ENCODE results near the gene IL10RB.
"Not testable (repeated sequence)": the region's sequence is repeated elsewhere in the genome, so short reads cannot be mapped to it uniquely, and the experiment has no call there.

Gene IL10RB

DNA sequence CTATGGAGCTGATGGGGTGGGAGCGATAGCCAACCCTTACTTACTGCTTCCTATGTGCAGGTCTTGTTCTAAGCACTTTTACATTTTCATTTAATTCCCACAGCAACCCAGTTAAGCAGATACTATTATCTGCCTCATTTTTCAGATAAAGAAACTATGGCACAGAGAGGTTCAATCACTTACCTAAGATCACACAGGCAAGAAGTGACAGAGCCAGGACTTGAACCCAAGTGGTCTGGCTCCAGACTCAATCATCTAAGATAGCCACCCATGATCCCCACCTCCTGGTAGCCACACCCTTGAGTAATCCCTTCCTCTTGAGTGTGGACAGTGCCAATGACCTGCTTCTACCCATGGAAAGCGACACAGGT lies 35.5 kb downstream of the IL10RB start:
- DNase-seq (ENCODE audit: low read depth, low spot score), result no peak

DNA sequence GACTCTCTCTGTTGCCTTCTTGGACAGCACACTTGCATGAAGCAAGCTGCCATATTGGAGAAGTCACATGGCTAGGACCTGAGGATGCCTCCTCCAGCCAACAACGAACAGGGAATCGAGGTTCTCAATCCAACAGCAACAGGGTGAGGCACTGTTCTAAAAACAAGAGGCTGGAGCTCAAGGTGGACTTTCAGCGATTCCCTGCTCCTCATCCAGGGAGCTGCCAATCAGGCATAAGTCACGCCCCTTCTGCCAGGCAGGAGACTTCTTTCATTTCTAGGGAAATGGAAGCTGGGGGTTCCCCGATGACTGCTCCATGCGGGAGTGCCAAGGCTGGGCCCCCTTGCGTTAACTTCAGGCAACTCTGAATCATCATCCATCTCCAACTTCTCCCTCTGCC lies 35.9 kb downstream of the IL10RB start:
- DNase-seq (ENCODE audit: low read depth, low spot score), result no peak

- DNase-seq (ENCODE audit: low read depth, low spot score), result no peak
Observed at GRCh38 chr21:33302796-33303195, 36.6 kb downstream of the IL10RB start.

GRCh38 chr21:33305344-33305671 lies 39.1 kb downstream of the IL10RB start:
- no peak for DNase-seq (ENCODE audit: low read depth, low spot score)

- DNase-seq (ENCODE audit: low read depth, low spot score), result no peak
Observed at GRCh38 chr21:33305938-33306337, 39.8 kb downstream of the IL10RB start.

DNA sequence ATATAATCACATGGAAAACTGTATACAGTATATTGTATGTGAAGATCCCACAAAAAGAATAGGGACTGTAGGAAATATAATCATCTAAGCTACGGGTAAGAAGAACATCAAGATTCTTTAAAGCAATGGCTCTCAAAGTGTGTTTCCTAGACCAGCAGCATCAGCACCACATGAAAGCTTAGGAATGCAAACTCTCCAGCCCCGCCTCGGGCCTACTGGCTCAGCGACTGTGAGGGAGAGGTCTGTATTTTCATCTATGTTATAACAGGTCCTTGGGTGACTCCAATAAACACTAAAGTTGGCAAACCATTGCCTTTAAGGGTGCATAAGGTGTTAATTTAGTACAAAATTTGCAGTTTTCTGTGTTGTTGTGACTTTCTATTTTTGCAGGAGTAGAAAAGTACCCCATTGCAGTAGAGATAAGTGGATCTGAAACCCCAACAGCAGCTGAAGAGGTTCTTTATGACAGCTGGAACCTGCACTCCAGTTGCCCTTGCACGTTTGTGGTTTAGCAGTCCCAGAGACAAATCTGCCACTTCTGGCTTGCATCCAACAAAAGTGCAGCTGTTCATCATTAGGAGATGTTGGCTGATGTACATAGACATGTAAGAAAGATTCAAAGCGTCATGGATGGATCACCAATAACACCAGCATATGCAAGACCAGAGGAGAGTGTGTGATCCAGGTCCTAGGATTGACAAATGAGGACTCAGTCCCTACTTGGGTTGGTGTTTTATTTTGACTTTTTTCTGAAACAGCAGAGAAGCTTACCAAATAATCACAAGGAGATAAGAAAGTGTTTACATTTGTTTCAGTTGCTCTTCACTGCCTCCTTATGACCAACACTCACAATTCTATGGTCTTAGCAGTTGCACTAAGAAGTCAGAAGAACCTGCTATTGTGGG lies 42.7 kb downstream of the IL10RB start:
- DNase-seq (ENCODE audit: low read depth, low spot score), result no peak

DNA sequence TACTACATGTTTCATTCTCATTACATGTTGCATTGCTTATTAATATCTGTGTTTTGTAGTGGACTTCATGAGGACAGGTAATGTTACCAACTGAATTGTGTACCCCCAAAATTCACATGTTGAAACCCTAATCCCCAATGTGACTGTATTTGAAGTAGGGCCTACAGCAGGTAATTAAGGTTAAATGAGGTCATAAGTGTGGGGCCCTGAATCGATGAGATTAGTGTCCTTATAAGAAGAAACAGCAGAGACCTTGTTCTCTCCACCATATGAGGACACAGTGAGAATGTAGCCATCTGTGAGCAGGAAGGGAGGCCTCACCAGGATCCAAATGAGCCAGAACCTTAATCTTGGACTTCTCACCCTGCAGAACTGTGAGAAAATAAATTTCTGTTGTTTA lies 43.6 kb downstream of the IL10RB start:
- DNase-seq (ENCODE audit: low read depth, low spot score), result no peak

- no peak for DNase-seq (ENCODE audit: low read depth, low spot score)
Observed at GRCh38 chr21:33312121-33312520, 46.0 kb downstream of the IL10RB start.

- no peak for DNase-seq (ENCODE audit: low read depth, low spot score)
Observed at GRCh38 chr21:33313183-33313582, 47.0 kb downstream of the IL10RB start.

DNA sequence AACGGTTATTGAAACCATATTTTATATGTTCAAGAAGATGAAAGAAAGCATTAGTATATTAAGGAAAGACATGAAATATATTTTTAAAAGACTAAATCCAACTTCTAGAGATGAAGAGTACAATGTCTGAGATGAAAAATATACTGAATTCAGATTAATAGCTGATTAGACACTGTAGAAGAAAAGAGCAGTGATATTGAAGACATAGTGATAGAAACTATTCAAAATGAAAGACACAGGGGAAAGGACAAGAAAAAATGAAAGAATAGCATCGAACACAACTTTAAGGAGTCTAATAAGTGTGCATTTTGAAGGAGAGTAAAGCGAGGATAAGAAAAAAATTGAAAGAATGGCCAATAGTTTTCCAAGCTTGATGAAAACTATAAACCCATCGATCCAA lies 47.4 kb downstream of the IL10RB start:
- DNase-seq (ENCODE audit: low read depth, low spot score), result no peak

DNA sequence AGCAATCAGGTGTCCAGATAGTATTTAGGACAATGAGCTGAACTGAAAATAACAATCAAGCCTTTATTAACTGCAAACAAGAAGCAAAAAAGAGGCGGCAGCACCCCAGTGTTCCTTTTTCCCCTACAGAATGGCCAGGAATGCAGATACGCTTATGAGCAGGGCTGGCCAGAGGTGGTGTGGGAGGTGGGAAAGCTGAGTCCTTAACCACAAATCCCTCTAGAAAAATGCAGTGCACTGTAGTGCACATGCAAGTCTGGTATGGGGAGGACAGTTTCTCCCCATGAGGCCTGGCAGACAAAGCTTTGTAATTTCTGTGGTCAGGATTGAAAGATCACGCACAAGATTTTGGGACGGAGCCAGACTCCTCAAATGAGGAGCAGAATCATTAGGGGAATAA lies 47.9 kb downstream of the IL10RB start:
- DNase-seq (ENCODE audit: low read depth, low spot score), result no peak

DNA sequence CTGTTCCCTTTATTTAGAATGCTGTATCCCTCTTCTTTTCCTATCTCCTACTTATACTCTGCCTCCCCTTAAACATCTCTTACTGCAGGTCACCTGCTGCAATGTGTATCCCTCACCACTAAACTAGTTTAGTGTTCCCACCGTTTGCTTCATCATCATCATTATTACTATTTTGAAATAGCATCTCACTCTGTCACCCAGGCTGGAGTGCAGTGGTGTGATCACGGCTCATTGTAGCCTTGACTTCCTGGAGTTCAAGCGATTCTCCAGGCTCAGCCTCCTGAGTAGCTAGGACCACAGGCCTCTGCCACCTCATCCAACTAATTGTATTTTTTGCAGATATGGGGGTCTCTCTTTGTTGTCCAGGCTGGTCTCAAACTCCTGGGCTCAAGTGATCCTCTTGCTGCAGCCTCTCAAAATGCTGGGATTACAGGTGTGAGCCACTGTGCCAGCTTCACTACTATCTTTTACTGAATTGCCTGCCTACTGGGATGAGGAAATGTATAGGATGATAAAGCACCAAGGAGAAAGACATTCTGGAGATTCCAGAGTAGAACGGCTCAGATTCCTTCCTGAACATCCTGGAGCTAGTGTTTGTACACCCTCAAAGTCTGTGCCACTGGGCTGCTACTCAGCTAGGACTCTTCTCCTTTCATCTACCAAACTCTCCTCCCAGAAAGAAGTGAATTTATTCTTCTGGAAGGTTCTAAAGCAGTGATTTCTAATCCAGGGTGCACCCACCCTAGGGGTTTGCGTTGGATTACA lies 50.0 kb downstream of the IL10RB start:
- no peak for DNase-seq (ENCODE audit: low read depth, low spot score)

DNA sequence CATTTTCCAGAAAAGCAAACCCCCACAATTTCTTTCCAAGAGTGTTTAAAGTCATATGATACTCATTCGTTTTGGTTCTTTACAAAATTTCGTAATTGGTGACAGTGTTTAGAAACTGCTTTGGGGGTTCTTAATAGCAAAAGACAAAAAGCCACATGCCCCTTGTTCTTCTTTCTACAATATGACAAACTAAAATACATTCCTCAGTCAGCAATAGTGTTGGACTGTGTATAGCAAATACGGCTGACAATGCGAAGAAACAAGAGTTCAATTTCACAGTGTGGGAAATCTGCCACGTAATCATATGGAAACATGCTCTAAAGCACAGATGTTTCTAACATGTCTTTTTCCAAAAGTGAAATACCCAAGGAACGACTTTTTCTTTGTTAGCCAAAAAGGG lies 51.0 kb downstream of the IL10RB start:
- DNase-seq (ENCODE audit: low read depth, low spot score), result no peak

DNA sequence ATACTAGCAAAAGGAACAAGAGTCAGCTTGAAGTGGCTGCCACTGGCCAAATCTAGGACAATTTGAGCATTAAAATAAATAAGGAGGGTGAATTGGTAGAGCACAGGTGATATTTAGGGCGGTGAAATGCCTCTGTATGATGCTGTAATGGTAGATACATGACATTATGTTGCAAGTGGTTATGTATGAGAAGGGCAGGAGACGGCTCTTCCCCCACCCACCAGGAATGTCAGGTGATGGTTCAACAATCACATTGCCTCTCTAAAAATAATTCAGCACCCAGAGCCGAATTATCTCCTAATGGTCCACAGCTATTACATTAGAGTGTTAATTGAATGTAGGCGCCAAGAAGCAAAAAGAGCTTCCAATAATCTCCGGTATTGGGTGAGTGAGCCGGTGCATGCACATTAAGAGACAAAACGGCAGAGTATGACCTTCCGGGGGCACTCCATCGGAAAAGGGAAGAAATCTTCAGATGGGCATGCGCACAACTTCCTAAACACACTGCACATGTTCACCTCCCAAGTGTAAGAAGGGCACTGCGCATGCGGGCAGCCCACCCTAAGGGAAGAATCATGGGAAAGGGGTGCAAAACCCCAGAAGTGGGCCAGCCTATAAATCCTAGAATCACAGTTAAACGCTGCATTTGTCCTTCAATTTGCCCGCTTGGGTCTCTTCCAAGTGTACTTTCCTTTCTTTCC lies 51.8 kb downstream of the IL10RB start:
- DNase-seq (ENCODE audit: low read depth, low spot score), result no peak

DNA sequence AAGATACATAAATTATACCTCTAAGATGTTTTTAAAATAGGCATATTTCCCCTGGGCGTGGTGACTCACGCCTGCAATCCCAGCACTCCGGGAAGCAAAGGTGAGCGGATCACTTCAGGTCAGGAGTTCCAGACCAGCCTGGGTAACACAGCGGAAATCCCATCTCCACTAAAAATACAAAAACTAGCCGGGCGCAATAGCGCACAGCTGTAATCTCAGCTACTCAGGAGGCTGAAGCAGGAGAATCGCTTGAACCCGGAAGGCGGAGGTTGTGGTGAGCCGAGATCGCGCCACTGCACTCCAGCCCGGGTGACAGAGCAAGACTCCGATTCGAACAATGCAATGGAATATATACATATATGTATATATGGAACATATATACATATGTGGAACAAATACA lies 54.8 kb downstream of the IL10RB start:
- DNase-seq (ENCODE audit: low read depth, low spot score), result not testable (repeated sequence)

- DNase-seq (ENCODE audit: low read depth, low spot score), result not testable (repeated sequence)
Observed at GRCh38 chr21:33323610-33324009, 57.4 kb downstream of the IL10RB start.

DNA sequence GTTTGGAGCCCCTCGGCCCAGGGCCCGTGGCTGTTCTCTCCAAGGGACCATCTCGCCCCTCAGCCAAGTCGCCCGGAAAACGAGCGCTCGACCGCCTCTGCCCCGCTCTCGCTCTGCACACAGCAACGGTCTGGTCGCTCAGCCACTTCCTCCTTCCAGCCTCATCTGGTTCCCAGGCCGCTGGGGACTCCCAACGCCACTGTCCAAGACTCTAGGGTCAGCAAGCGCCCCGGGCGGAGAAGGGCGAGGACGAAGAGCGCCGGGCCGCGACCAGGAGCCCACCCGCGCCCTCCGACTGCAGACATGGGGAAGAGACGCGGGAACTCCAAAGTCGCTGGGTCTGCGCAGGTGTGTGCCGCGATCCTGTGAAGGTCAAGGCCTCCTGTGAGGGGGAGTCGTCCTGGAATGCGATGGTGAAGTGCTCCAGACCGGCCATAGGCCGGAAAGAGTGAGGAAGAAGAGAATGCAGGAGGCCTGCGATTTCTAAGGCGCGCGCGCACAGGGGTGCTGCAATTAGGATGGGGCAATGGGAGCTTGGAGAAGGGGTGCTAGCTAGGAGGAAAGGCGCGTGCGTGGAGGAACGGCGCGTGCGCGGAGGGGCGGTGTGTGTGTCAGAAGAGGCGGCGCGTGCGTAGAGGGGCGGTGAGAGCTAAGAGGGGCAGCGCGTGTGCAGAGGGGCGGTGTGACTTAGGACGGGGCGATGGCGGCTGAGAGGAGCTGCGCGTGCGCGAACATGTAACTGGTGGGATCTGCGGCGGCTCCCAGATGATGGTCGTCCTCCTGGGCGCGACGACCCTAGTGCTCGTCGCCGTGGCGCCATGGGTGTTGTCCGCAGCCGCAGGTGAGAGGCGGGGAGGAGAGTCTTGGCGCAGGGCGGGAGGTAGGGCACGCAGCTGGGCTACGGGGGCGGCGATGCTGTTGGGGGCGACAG lies 58.4 kb downstream of the IL10RB start, which contains the start of gene IFNAR1:
Gene IFNAR1 (plus strand): TSS at position 680 of the 931 bp plus-strand sequence. CDS start 86 bp downstream, at position 766.
- DNase-seq (ENCODE audit: low read depth, low spot score), result peak; percentile 100

DNA sequence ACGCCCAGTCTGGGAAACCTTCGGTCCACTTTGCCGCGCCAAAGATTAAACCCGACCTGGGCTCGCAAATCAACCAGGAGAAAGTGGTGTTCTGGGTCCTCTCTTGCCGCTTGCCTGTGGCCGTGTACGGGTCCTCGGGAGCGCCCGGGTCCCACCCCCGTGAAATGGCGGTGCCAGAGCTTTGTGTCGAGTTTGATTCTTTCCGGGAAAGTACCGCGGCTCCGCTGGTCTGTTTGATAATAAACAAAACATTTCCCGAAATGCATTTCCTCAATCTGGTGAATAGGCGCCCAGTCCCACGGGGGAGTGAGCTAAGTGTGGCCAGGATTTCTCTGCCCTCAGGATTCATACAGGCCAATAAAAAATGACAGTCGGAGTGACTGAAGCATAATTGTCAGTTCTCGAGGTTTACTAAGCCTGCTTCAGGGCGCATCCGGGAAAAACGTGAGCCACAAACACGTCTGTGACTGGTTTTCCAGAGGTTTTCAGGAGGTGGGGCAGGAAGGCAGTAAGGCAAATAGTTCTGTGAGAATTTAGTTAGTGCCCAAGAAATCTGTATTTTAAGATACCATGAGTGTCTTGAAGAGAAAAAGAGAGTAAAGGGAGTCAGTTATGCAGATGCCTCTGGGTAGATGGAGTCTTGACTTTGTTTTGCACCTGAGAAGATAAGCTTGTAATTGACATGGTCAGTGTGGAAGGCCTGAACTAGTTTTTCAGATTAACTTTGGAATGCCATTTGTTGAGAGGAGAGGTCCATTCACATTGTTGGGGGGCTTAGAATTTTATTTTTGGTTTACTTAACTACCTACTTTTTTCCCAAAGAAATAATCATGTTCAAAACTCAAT lies 59.3 kb downstream of the IL10RB start:
- peak; percentile 30 for DNase-seq (ENCODE audit: low read depth, low spot score)

DNA sequence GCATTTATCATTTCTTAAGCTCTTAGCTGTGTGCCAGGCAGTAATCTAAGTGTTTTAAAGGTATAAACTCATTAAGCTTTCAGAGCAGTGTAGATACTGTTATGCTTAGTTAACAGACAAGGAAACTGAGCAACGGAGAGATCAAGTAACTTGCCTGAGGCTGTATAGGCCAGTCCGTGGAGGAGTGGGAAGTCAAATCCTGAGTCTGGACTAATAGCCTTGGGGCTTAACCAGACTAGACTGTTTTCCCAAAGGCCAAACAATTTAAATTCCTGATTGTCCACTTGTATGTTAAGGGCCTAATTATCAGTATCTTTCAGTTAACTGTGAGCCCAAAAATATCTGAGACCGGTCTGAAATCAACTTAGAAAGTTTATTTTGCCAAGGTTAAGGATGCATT lies 61.2 kb downstream of the IL10RB start:
- DNase-seq (ENCODE audit: low read depth, low spot score), result no peak

GRCh38 chr21:33327792-33328433 lies 61.7 kb downstream of the IL10RB start:
- DNase-seq (ENCODE audit: low read depth, low spot score), result no peak
